Middle frontal gyrus (tissue), 1 donor: ENCODE results near the gene EFHC1.

Experiments used
- DNase-seq: peaks from one replicate; pipeline ENCODE4 v3.0.0-alpha.2; 2015; ENCODE audit warnings: low spot score; ENCODE audit errors: extremely low spot score

EFHC1 gene

GRCh38 chr6:52537001-52537753, 117.0 kb downstream of the EFHC1 start:
- DNase-seq: no peak

GRCh38 chr6:52538252-52538900, 118.2 kb downstream of the EFHC1 start:
- DNase-seq: no peak

GRCh38 chr6:52538901-52539354, 118.8 kb downstream of the EFHC1 start:
- DNase-seq: no peak

GRCh38 chr6:52539607-52540006, 119.5 kb downstream of the EFHC1 start:
- DNase-seq: no peak

GRCh38 chr6:52540286-52540902, 120.3 kb downstream of the EFHC1 start:
- no peak for DNase-seq

GRCh38 chr6:52541135-52541534, 121.0 kb downstream of the EFHC1 start:
- DNase-seq: no peak

GRCh38 chr6:52543262-52543661, 123.1 kb downstream of the EFHC1 start:
- DNase-seq: no peak

- DNase-seq: no peak
Measured at GRCh38 chr6:52543729-52544601, 123.8 kb downstream of the EFHC1 start.

- DNase-seq: no peak
Measured at GRCh38 chr6:52544602-52545405, 124.7 kb downstream of the EFHC1 start.

GRCh38 chr6:52545406-52546119, 125.4 kb downstream of the EFHC1 start:
- no peak for DNase-seq

- no peak for DNase-seq
Measured at GRCh38 chr6:52546192-52546591, 126.0 kb downstream of the EFHC1 start.

GRCh38 chr6:52546678-52547077, 126.5 kb downstream of the EFHC1 start:
- DNase-seq: no peak

GRCh38 chr6:52547647-52548352, 127.7 kb downstream of the EFHC1 start:
- no peak for DNase-seq

- no peak for DNase-seq
Measured at GRCh38 chr6:52548353-52548713, 128.2 kb downstream of the EFHC1 start.

GRCh38 chr6:52548999-52549398, 128.9 kb downstream of the EFHC1 start:
- DNase-seq: no peak

GRCh38 chr6:52549428-52549827, 129.3 kb downstream of the EFHC1 start:
- DNase-seq: no peak

- no peak for DNase-seq
Measured at GRCh38 chr6:52550014-52550575, 130.0 kb downstream of the EFHC1 start.

GRCh38 chr6:52550870-52551269, 130.7 kb downstream of the EFHC1 start:
- no peak for DNase-seq
